Stimulated activated CD4-positive, alpha-beta T cell treated with anti-CD3 and anti-CD28 coated beads, Interleukin-12 subunit alpha, Interleukin-12 subunit beta, amount 100 ng/mL, for 24 hours (primary cell): ENCODE results near the gene ARHGEF2.

Experiments used
- DNase-seq, 2 experiments: peaks; one replicate each; pipeline ENCODE4 v3.0.0-alpha.2; 2020; ENCODE audit warnings: low read depth in 2 of 2

Gene ARHGEF2

GRCh38 chr1:155971910-155972809 is 6.2 kb downstream of the ARHGEF2 start:
- DNase-seq = no peak

DNA sequence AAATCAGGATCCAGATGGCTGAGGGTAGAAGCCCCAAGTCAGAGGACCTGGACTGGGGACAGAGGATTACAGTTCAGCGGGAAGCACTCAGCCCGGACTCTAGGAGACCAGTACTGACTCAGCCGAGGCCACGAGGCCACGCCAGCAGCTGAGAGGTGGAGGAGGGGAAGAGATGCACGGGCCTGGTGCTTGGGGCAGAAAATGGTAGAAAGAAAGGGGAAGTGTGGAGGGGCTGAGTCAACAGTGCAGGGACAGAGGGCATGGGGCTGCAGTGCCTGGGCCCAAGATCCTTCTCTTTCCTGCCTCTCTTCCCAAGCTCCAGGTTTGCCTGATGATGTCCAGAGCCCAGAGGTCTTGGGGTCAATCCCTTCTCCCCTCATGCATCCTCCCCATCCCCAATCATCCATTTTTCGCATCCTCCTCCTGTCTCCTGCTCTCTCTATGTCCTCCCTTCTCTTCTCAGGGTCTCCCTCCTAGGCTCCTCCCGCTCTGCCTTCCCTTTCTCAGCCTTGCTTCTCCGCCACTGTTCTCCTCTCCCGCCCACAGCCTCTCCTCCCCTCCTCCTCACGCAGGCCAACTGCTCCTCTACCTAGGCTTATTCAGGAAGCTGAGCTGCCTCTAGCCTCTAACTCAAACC is 7.7 kb downstream of the ARHGEF2 start:
- no peak for DNase-seq

- DNase-seq = no peak
These were observed 9.0 kb downstream of the ARHGEF2 start for GRCh38 chr1:155969377-155969791.

DNA sequence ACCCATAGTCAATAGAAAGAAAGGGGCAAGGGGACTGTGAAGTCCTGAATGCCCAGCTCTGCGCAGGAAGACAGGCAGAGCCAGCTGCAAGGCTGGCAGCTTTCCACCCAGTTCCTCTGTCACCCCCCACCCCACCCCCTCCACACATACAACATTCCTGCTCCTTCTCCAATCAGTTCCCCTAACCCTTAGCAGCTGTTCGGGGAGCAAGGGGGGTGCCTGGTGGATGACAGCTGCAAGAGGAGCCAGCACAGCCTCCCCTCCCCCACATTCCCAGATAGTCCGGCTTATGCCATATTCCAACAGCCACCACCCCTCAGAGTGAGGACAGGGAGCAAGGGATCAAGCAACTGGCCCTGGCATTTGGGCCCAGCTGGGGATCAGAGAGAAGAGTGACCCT is 9.7 kb downstream of the ARHGEF2 start:
- no peak for DNase-seq

DNA sequence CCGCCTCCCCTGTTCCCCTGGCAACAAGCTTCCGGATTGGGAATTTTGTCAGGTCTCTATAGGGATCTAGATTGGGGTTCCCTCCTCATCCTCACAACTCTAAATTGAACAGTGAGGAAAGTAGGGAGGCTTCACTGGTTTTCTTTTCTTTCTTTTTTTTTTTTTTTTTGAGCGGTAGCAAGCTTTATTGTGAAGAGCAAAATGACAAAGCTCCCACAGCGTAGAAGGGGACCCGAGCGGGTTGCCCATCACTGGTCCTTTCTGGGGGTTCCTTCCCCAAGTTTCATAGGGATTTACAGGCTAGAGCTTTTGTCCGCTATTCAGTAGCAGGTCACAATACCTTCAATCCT is 10.3 kb downstream of the ARHGEF2 start:
- DNase-seq = no peak

DNA sequence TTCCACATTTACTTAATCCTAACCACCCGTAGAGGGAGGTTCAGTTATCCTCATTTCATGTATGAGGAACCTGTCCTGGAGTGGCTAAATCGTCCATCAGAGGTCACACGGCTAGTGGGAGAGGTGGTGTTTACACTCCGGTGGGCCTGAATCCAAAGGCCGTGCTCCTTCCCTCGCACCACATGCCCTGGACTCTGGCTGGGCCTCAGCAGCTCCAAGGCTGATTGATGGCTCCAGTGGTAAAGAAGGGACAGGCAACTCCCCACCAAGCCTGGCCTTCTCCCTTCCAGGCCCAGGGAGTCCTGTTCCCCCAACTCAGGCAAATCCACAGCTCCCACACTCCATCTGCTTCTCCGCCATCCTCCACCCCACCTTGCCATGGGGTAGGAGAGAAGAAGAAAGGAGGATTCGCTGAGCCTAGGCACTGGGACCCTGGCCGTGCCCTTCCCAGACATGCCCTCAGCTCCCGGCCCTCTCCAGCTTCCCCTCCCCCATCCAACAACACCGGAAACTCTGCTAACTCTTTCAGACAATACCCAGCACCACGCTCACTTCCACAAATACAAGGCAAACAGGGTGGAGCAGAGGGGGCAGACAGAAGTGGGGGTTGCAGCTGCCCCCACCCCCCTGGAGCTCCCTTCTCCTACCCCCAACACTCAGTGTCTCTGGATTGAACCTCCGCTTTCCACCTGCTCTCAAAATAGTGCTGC is 10.9 kb downstream of the ARHGEF2 start:
- no peak for DNase-seq

- DNase-seq = no peak
These were observed 11.6 kb downstream of the ARHGEF2 start for GRCh38 chr1:155966750-155967149.

DNA sequence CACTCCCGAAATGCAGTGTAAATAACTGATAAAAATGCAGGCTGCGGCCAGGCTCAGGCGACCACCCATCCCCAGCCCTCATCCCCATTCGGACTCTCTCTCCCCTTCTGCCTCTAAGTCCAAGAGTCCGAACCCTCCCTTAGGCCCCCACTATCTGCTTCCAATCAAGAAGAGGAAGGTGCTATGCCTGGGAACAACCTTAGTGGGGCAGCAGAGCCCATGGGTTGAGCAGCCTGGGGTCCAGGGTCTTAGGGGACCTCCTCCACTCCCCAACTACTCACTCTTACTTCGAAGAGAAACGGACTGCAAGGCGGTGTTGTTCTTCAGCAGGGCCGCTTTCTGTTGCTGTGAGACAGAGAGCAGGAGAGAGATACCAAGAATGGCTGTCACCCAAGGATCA is 12.2 kb downstream of the ARHGEF2 start:
- no peak for DNase-seq

DNA sequence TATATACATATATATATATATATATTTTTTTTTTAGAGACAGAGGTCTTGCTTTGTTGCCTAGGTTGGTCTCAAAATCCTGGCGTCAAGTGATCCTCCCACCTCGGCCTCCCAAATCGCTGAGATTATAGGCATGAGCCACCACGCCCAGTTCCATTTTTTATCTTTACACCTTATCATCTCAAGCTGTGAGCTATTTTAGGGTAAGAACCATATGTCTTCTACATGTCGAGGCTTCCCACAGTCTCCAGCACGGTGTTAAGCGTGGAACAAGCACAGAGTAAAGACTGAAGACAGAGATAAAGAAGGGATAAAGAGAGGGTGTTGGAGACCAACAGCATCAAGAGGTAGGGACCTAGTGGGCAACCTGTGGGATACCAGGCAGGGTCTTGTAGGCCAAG is 14.2 kb downstream of the ARHGEF2 start:
- no peak for DNase-seq

- DNase-seq = no peak
These were observed 15.6 kb downstream of the ARHGEF2 start for GRCh38 chr1:155962599-155963211.

DNA sequence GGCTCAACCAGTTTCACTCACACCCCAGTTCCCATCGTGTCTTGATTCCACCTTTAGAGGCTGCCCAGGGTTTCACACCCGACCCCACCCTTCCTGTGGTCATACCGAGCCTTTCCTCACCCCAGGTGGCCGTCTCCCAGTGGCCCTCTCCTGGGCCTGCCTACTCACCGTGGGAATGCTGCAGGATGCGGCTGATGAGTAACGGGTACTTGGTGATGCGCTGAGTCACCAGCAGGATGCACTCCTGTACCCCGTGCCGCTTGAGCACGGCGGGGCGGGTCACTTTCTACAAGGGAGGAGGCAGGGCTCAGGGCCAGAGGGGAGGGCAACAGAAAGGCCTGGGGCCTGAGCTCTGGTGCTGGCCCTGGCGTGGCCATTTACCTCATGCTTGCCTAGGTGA is 16.4 kb downstream of the ARHGEF2 start:
- no peak for DNase-seq

GRCh38 chr1:155960081-155960745 is 18.1 kb downstream of the ARHGEF2 start:
- DNase-seq = no peak

GRCh38 chr1:155957411-155957915 is 20.9 kb downstream of the ARHGEF2 start:
- no peak for DNase-seq

DNA sequence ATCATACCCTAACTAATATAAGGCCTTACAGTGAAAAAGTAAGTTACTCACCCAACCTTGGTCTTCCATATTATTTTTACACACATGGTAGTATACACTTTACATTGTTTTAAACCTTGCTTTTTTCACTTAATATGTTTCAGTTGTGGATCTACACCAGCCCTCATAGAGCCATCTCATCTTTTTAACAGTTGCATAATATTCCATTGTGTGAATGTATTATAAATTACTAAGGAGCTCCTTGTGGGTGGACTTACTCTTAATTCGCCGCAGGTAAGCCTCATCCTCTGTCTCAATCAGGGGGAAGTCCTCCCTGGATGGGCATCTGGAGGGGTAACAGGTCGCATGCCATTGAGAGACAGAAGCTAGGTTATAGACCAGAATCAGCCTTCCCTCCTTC is 23.7 kb downstream of the ARHGEF2 start:
- no peak for DNase-seq

DNA sequence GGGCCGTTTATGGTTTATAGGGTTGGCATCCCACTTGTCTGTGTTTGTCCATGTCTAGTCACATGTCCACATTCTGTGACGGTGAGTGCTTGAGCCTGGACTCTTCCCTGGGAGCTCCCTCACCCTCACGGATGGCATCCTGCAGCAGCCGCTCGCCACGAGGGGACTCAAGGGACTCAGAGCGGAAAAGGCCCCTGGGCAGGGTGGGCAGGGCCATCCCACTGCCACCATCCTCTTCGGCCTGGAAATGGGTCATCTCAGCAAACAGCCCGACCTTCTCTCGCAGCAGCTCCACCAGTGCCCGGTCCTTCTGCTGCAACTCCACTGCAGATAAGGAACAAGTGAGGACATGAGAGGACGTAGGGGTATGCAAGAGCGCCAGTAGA is 25.8 kb downstream of the ARHGEF2 start:
- DNase-seq = no peak

DNA sequence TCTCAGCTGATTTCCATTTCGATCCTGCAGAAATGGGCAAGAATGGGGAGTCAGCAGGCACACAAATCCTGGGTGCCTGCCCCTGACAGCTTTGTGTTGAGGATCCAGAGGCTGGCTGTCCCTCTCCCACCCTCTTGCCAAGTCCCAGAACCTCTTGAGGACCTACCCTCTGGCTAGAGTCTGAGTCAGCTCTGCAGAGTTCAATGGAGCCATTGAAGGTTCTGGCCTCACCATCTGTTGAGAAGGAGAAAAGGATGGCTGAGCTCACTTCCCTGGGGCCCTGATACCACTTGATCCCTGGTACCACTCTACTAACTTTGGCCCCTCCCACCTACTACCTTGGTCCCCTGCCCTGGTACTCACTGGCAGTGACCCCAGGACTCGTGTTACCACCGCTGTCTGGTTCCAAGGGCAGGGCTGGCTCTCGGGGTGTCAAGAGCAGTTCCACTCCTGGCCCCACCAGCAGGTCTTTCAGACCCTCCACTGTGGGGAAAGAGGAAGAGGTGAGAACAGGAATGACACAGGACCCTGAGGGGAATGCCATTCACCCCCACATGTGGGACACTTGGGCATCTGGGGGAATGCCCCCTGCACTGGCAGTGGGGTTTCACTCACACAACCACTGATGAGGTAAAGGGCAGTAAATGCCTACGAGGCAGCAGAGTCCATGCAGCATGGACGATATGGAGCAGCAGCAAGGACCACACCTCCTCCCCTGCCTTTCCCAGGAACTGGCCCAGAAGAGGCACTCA is 26.4 kb downstream of the ARHGEF2 start:
- DNase-seq = no peak

GRCh38 chr1:155950829-155951228 is 27.5 kb downstream of the ARHGEF2 start:
- no peak for DNase-seq

GRCh38 chr1:155947741-155948140 is 30.6 kb downstream of the ARHGEF2 start:
- no peak for DNase-seq

DNA sequence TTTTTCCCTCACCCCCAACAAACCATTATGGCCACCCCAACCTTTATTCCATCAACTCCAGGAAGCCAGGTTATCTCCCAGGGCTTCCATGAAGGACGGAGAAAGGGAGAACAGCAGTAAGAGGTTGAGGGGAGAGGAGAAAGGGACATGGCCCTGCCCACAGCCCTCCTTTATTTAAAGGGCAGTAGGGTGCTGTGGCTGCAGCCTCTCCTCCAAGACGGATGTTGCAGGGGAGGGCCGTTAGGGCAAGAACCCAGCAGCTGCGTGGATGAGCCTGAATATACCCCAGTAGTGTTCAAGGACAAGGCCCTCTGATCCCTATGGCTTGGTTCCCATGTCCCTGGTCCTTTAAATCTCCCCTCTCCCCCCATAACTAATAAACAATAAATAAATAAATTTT is 31.1 kb downstream of the ARHGEF2 start:
- DNase-seq = no peak

DNA sequence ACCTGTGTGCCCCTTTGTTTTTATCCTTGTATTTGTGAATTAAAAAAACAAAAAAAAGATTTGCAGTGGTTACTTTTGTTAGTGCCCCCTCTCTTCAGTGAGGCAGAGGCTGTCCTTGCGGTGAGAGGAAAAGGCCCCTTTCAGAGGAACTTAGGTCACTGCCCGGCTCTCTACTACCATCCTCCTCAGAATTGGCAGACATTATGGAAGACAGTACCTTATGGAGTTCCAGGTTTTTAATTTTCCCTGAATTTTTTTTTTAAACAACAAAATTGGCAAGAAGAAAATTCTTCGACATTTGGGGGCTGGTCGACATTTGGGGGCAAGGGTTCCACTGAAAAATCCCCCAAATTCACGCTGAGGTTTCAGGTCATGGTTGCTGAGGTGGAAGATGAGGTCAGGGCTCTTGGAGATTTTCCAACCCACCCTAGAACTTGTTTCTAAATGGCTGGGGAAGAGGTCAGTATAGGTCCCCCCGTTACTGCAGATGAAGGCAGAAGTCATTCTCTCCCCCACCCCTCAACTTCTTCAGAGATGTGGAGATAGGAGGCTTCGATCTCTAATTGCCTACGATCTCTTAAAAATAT is 31.6 kb downstream of the ARHGEF2 start:
- DNase-seq = no peak

DNA sequence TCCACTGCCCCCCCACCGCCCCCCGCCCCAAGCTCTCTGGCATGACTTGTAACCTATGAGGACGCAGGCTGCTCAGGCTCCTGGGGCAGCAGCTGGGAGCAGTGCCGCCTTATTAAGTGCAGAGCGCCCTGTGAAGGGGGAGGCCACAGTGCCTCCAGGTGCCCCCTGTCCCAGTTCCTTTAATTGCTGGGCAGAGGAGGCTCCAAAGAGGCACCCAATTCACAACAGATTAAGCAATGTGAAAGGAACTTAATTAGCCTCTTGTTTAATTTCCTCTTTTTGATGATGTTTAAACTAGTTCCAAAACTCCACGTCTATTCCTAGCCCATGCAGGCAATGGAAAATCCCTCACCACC is 33.9 kb downstream of the ARHGEF2 start:
- no peak for DNase-seq
